GM13977 (cell line): Measurements from ENCODE around the gene MAP3K1.

Experiments
- DNase-seq: peaks from one replicate; pipeline ENCODE4 v3.0.0; 2012; ENCODE audit warnings: low spot score
- CTCF ChIP-seq: IDR thresholded peaks from 2 replicates; pipeline ENCODE4 v1.5.1; 2012; ENCODE audit warnings: mild to moderate bottlenecking, control low read depth; ENCODE audit not compliant: insufficient read depth; ENCODE audit errors: extremely low read depth, missing control alignments
- in situ Hi-C: fragments of 300-500 bp; cut with MboI; formaldehyde crosslinking; loops from one replicate; pipeline ENCODE4 v1.12.0; 2022; ENCODE audit warnings: low sequenced_read_pairs, low pct_unique_long_range_greater_than_20kb, mixed read lengths, inconsistent platforms; ENCODE audit not compliant: unreplicated experiment

Gene MAP3K1

GRCh38 chr5:56881571-56881970 lies 66.2 kb downstream of the MAP3K1 start:
- no peak for TF ChIP-seq CTCF
- in situ Hi-C loops, result no loop called here
- DNase-seq, result no peak

GRCh38 chr5:56893251-56893951 lies 78.1 kb downstream of the MAP3K1 start:
- no peak for DNase-seq
- TF ChIP-seq CTCF, result no peak
- in situ Hi-C loops, result no loop called here

GRCh38 chr5:56896763-56897162 lies 81.4 kb downstream of the MAP3K1 start:
- no peak for DNase-seq
- in situ Hi-C loops, result no loop called here
- no peak for TF ChIP-seq CTCF

GRCh38 chr5:56898213-56898612 lies 82.9 kb downstream of the MAP3K1 start:
- DNase-seq, result no peak
- in situ Hi-C loops, result no loop called here
- no peak for TF ChIP-seq CTCF

GRCh38 chr5:56900395-56900794 lies 85.0 kb downstream of the MAP3K1 start:
- in situ Hi-C loops, result loop anchor here (10.0 to 25.0 kb wide), 2 partner anchors 234 to 312 kb away; no protein-coding TSS in a partner anchor
- peak; percentile 7 for DNase-seq
- TF ChIP-seq CTCF, result no peak

GRCh38 chr5:56900858-56901578 lies 85.7 kb downstream of the MAP3K1 start:
- in situ Hi-C loops, result loop anchor here (10.0 to 25.0 kb wide), 2 partner anchors 234 to 311 kb away; no protein-coding TSS in a partner anchor
- peak; percentile 71 for TF ChIP-seq CTCF
- peak; percentile 53 for DNase-seq
